HEK293 (cell line): Measurements from ENCODE around the gene DNAH3.
"Not testable (repeated sequence)": the region's sequence is repeated elsewhere in the genome, so short reads cannot be mapped to it uniquely, and the experiment has no call there.

Source experiments
- CTCF ChIP-seq: fragments of 450-650 bp; formaldehyde crosslinking; IDR thresholded peaks from 2 replicates; pipeline ENCODE4 v1.5.1; 2016; ENCODE audit warnings: missing biosample characterization, missing genetic modification characterization
- OVOL3 ChIP-seq: fragments of 450-650 bp; formaldehyde crosslinking; IDR thresholded peaks from 2 replicates; pipeline ENCODE4 v1.5.1; 2016; ENCODE audit warnings: missing biosample characterization, missing genetic modification characterization
- PRDM4 ChIP-seq: fragments of 450-650 bp; formaldehyde crosslinking; IDR thresholded peaks from 2 replicates; pipeline ENCODE4 v1.5.1; 2017; ENCODE audit warnings: missing biosample characterization, missing genetic modification characterization
- ZNF362 ChIP-seq: fragments of 450-650 bp; formaldehyde crosslinking; IDR thresholded peaks from 2 replicates; pipeline ENCODE4 v1.5.1; 2016; ENCODE audit warnings: missing biosample characterization, missing genetic modification characterization
- ZNF416 ChIP-seq: fragments of 450-650 bp; formaldehyde crosslinking; IDR thresholded peaks from 2 replicates; pipeline ENCODE4 v1.5.1; 2016; ENCODE audit warnings: missing biosample characterization, missing genetic modification characterization
- ZNF530 ChIP-seq: fragments of 450-650 bp; formaldehyde crosslinking; IDR thresholded peaks from 2 replicates; pipeline ENCODE4 v1.5.1; 2016; ENCODE audit warnings: low read depth, missing biosample characterization, missing genetic modification characterization
- ZNF704 ChIP-seq: fragments of 450-650 bp; formaldehyde crosslinking; IDR thresholded peaks from 2 replicates; pipeline ENCODE4 v1.5.1; 2016; ENCODE audit warnings: missing biosample characterization, missing genetic modification characterization

- not testable (repeated sequence) for TF ChIP-seq CTCF (tag by site-specific recombination); ZNF416 (tag by site-specific recombination); ZNF704 (tag by site-specific recombination); ZNF362 (tag by site-specific recombination); PRDM4 (tag by site-specific recombination); OVOL3; ZNF530 (tag by site-specific recombination)
Measured at GRCh38 chr16:21195330-21195729, 44.7 kb upstream of the DNAH3 start.
